Cardiac muscle cell (in vitro differentiated cells and primary cell): Measurements from ENCODE around the gene FAM120B. TPM values are rescaled to one million over a fixed set of nuclear protein-coding genes. Genes with fewer than 3 reads are reported as not detected.

Experiments used
- DNase-seq, 2 donors: peaks; one replicate each; pipeline versions ENCODE4 v3.0.0 to v3.0.0-alpha.2; 2010 to 2017; ENCODE audit warnings: low read depth in 1 of 2, low spot score in 1 of 2
- H3K27ac ChIP-seq: fragments of 200-600 bp; sonication (generic); 2 replicates; pipeline ENCODE4 v1.5.1; 2016
- H3K27me3 ChIP-seq: fragments of 200-600 bp; sonication (generic); 2 replicates; pipeline ENCODE4 v1.6.0; 2016; ENCODE audit warnings: control low read depth
- H3K36me3 ChIP-seq: fragments of 200-600 bp; sonication (generic); 2 replicates; pipeline ENCODE4 v1.5.1; 2016; ENCODE audit warnings: control low read depth
- H3K4me1 ChIP-seq: fragments of 200-600 bp; sonication (generic); 2 replicates; pipeline ENCODE4 v1.8.1; 2017; ENCODE audit warnings: low read depth, mild to moderate bottlenecking, mixed run types
- H3K4me3 ChIP-seq: fragments of 200-600 bp; sonication (generic); 2 replicates; pipeline ENCODE4 v1.5.1; 2016; ENCODE audit warnings: mild to moderate bottlenecking
- H3K9me3 ChIP-seq: fragments of 200-600 bp; sonication (generic); 2 replicates; pipeline ENCODE4 v1.5.1; 2017; ENCODE audit warnings: low read depth, mild to moderate bottlenecking, control low read depth
- CTCF ChIP-seq: IDR thresholded peaks from 2 replicates; pipeline ENCODE4 v1.5.1; 2012; ENCODE audit warnings: low read depth, mild to moderate bottlenecking, low read length
- polyA plus RNA-seq: library from polyadenylated mRNA; unstranded; fragments of >200 nt; fragmentation: Nextera tagmentation; extraction: Ambion mirVana; gene quantifications from 2 replicates; pipeline ENCODE4 v1.2.1, GENCODE V29; 2016
- total RNA-seq: library from RNA; depleted of rRNA; stranded (reverse); fragments of >200 nt; gene quantifications from 2 replicates; pipeline ENCODE4 v1.2.3, GENCODE V29; 2016

Gene FAM120B
- total and polyA plus RNA-seq, 2 experiments from 2014 or later: 13.2 to 24.9 TPM

- TF ChIP-seq CTCF: no peak
- Histone ChIP-seq H3K27ac (no peak overlapping the region), H3K27me3 (peaks cover 59% of the 10 kb centered on the region)
Measured at GRCh38 chr6:170287371-170287876, 19.1 kb upstream of the FAM120B start.

GRCh38 chr6:170288091-170288631 lies 18.4 kb upstream of the FAM120B start:
- H3K4me3 ChIP-seq: no peak overlapping the region
- peaks cover 13% of the 10 kb centered on the region for H3K4me1 ChIP-seq
- DNase-seq: no peak

More at GRCh38 chr6:170287371-170287876, 19.1 kb upstream of the FAM120B start:
- H3K4me3 ChIP-seq: no peak overlapping the region
- DNase-seq: no peak
- no peaks in the 10 kb centered on the region for H3K9me3 ChIP-seq
- H3K36me3 ChIP-seq: no peaks in the 10 kb centered on the region
- H3K4me1 ChIP-seq: peaks cover 13% of the 10 kb centered on the region

GRCh38 chr6:170288852-170289179 lies 17.7 kb upstream of the FAM120B start:
- no peak for DNase-seq
- Histone ChIP-seq H3K4me3 (peak overlapping the region; percentile 43), H3K4me1 (peaks cover 13% of the 10 kb centered on the region)

More at GRCh38 chr6:170288091-170288631, 18.4 kb upstream of the FAM120B start:
- Histone ChIP-seq H3K27ac (no peak overlapping the region), H3K36me3 (no peaks in the 10 kb centered on the region), H3K27me3 (peaks cover 66% of the 10 kb centered on the region), H3K9me3 (no peaks in the 10 kb centered on the region)
- TF ChIP-seq CTCF: no peak

GRCh38 chr6:170289180-170289931 lies 17.2 kb upstream of the FAM120B start:
- Histone ChIP-seq H3K27ac (no peak overlapping the region), H3K4me3 (peak overlapping the region; percentile 43), H3K27me3 (peaks cover 78% of the 10 kb centered on the region), H3K9me3 (no peaks in the 10 kb centered on the region), H3K36me3 (no peaks in the 10 kb centered on the region), H3K4me1 (peaks cover 13% of the 10 kb centered on the region)
- no peak for DNase-seq
- TF ChIP-seq CTCF: no peak

More at GRCh38 chr6:170288852-170289179, 17.7 kb upstream of the FAM120B start:
- no peaks in the 10 kb centered on the region for H3K36me3 ChIP-seq
- H3K27me3 ChIP-seq: peaks cover 73% of the 10 kb centered on the region
- no peak overlapping the region for H3K27ac ChIP-seq
- H3K9me3 ChIP-seq: no peaks in the 10 kb centered on the region
- TF ChIP-seq CTCF: no peak

- peaks cover 84% of the 10 kb centered on the region for H3K27me3 ChIP-seq
- H3K9me3 ChIP-seq: no peaks in the 10 kb centered on the region
- no peaks in the 10 kb centered on the region for H3K36me3 ChIP-seq
- H3K4me1 ChIP-seq: peaks cover 13% of the 10 kb centered on the region
- peak overlapping the region; percentile 43 for H3K4me3 ChIP-seq
- H3K27ac ChIP-seq: no peak overlapping the region
- DNase-seq: no peak
- no peak for TF ChIP-seq CTCF
Measured at GRCh38 chr6:170289951-170290295, 16.6 kb upstream of the FAM120B start.
